ENCODE results near the gene ABI3BP. TPM values are rescaled to one million over a fixed set of nuclear protein-coding genes. Genes with fewer than 3 reads are reported as not detected.
A peak's percentile ranks its signal among the peaks of the same experiment; 100 is the strongest.

Gene ABI3BP
- total RNA-seq, 1 experiment from 2014 or later, result 3.1 TPM

GRCh38 chr3:100766069-100766468 is 227.2 kb downstream of the ABI3BP start:
- peak; percentile 22 for DNase-seq (ENCODE audit: unreplicated experiment)
- CTCF ChIA-PET, result interaction anchor here (1.0 to 1.1 kb wide), 2 partner anchors 167 to 430 kb away, joined by 4 read pairs; no protein-coding TSS in a partner anchor
- no peak overlapping the region for H3K27ac Mint-ChIP-seq (ENCODE audit: low read depth, unreplicated experiment)
- TF ChIP-seq, protein P1, sequence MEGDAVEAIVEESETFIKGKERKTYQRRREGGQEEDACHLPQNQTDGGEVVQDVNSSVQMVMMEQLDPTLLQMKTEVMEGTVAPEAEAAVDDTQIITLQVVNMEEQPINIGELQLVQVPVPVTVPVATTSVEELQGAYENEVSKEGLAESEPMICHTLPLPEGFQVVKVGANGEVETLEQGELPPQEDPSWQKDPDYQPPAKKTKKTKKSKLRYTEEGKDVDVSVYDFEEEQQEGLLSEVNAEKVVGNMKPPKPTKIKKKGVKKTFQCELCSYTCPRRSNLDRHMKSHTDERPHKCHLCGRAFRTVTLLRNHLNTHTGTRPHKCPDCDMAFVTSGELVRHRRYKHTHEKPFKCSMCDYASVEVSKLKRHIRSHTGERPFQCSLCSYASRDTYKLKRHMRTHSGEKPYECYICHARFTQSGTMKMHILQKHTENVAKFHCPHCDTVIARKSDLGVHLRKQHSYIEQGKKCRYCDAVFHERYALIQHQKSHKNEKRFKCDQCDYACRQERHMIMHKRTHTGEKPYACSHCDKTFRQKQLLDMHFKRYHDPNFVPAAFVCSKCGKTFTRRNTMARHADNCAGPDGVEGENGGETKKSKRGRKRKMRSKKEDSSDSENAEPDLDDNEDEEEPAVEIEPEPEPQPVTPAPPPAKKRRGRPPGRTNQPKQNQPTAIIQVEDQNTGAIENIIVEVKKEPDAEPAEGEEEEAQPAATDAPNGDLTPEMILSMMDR (IDR thresholded peaks at IDR 0.05; ENCODE audit: unreplicated experiment), result no peak
- H3K4me3 Mint-ChIP-seq (ENCODE audit: unreplicated experiment), result no peak overlapping the region
- H3K4me1 Mint-ChIP-seq (ENCODE audit: insufficient read depth, unreplicated experiment), result peaks cover 13% of the 10 kb centered on the region
- no peaks in the 10 kb centered on the region for H3K36me3 Mint-ChIP-seq (ENCODE audit: insufficient read depth, unreplicated experiment)
- H3K27me3 Mint-ChIP-seq (ENCODE audit: insufficient read depth, unreplicated experiment), result no peaks in the 10 kb centered on the region
- POLR2A ChIA-PET, result no interaction called here
- no TSS peak for BruUV-seq (replicated peaks)
- intact Hi-C loops (cut with micrococcal nuclease), result no loop called here
- H3K9me3 Mint-ChIP-seq (ENCODE audit: unreplicated experiment), result no peaks in the 10 kb centered on the region

DNA sequence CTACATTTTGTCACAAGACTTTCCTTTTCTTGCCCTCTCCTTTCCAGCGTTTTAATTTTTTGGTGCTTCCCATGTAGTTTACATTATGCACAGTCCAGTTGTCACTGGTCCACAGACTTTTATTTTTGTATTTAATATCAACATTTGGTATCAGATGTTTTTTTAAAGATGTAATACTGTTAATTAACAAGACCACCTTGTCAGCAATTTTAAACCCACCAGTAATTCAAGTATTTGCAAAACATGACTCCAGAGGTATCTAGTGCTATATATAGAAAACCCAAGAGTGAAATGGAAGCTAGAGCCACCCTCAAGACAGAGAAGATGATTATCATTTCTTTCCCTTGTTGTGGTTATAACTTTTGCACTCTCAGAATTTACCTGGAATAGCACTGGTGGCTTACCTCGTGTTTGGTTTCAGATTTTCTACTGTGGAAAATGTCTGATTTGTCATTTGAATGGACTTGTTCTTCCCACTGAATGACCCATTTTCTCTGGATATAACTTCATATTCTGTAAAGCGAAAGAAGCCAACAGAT is 227.7 kb downstream of the ABI3BP start:
- peaks cover 13% of the 10 kb centered on the region for H3K4me1 Mint-ChIP-seq (ENCODE audit: insufficient read depth, unreplicated experiment)
- BruUV-seq (replicated peaks), result no TSS peak
- CTCF ChIA-PET, result no interaction called here

GRCh38 chr3:100761951-100762350 is 231.3 kb downstream of the ABI3BP start:
- Mint-ChIP-seq H3K27ac (ENCODE audit: low read depth, unreplicated experiment) (no peak overlapping the region), H3K4me3 (ENCODE audit: unreplicated experiment) (no peak overlapping the region), H3K4me1 (ENCODE audit: insufficient read depth, unreplicated experiment) (peaks cover 13% of the 10 kb centered on the region), H3K36me3 (ENCODE audit: insufficient read depth, unreplicated experiment) (no peaks in the 10 kb centered on the region), H3K9me3 (ENCODE audit: unreplicated experiment) (no peaks in the 10 kb centered on the region), H3K27me3 (ENCODE audit: insufficient read depth, unreplicated experiment) (no peaks in the 10 kb centered on the region)
- no peak for DNase-seq (ENCODE audit: unreplicated experiment)
- intact Hi-C loops (cut with micrococcal nuclease), result no loop called here
- ChIA-PET POLR2A (interaction anchor here (3.2 kb wide), 1 partner anchor 9 kb away, joined by 10 read pairs; no protein-coding TSS in a partner anchor), CTCF (interaction anchor here (0.8 to 1.7 kb wide), 5 partner anchors 8 to 438 kb away, joined by 3 to 8 read pairs (median 3); no protein-coding TSS in a partner anchor)
- no TSS peak for BruUV-seq (replicated peaks)
- TF ChIP-seq, protein P1 (IDR thresholded peaks at IDR 0.05; ENCODE audit: unreplicated experiment), result no peak

More for the DNA sequence above, 227.7 kb downstream of the ABI3BP start:
- no peak overlapping the region for H3K27ac Mint-ChIP-seq (ENCODE audit: low read depth, unreplicated experiment)
- H3K27me3 Mint-ChIP-seq (ENCODE audit: insufficient read depth, unreplicated experiment), result no peaks in the 10 kb centered on the region
- H3K36me3 Mint-ChIP-seq (ENCODE audit: insufficient read depth, unreplicated experiment), result no peaks in the 10 kb centered on the region
- no peaks in the 10 kb centered on the region for H3K9me3 Mint-ChIP-seq (ENCODE audit: unreplicated experiment)
- intact Hi-C loops (cut with micrococcal nuclease), result no loop called here
- no peak for DNase-seq (ENCODE audit: unreplicated experiment)
- H3K4me3 Mint-ChIP-seq (ENCODE audit: unreplicated experiment), result no peak overlapping the region
- TF ChIP-seq, protein P1 (IDR thresholded peaks at IDR 0.05; ENCODE audit: unreplicated experiment), result no peak
- POLR2A ChIA-PET, result no interaction called here

GRCh38 chr3:100761211-100761942 is 231.8 kb downstream of the ABI3BP start:
- Mint-ChIP-seq H3K36me3 (ENCODE audit: insufficient read depth, unreplicated experiment) (peaks cover 2% of the 10 kb centered on the region), H3K4me1 (ENCODE audit: insufficient read depth, unreplicated experiment) (peaks cover 13% of the 10 kb centered on the region), H3K27me3 (ENCODE audit: insufficient read depth, unreplicated experiment) (no peaks in the 10 kb centered on the region), H3K9me3 (ENCODE audit: unreplicated experiment) (no peaks in the 10 kb centered on the region), H3K4me3 (ENCODE audit: unreplicated experiment) (no peak overlapping the region), H3K27ac (ENCODE audit: low read depth, unreplicated experiment) (no peak overlapping the region)
- intact Hi-C loops (cut with micrococcal nuclease), result no loop called here
- TF ChIP-seq, protein P1 (IDR thresholded peaks at IDR 0.05; ENCODE audit: unreplicated experiment), result peak; percentile 16
- DNase-seq (ENCODE audit: unreplicated experiment), result peak; percentile 32
- BruUV-seq (replicated peaks), result no TSS peak
- CTCF ChIA-PET, result interaction anchor here (0.6 to 1.7 kb wide), 8 partner anchors 9 to 439 kb away, joined by 3 to 8 read pairs (median 4); no protein-coding TSS in a partner anchor
- POLR2A ChIA-PET, result interaction anchor here (0.6 to 3.2 kb wide), 3 partner anchors 10 to 304 kb away, joined by 3 to 10 read pairs (median 3); no protein-coding TSS in a partner anchor
